K562 treated with DMSO at 1 percent for 4 hours (cell line): ENCODE data around the gene RAB25. TPM values are rescaled to one million over a fixed set of nuclear protein-coding genes. Genes with fewer than 3 reads are reported as not detected.

Experiments used
- total RNA-seq: library from RNA; unstranded; fragments of 300-600 nt; gene quantifications from 2 replicates; pipeline ENCODE4 v1.2.3, GENCODE V29; 2022; ENCODE audit not compliant: insufficient read depth

Gene RAB25
- 1.8 TPM in 1 of 2 replicates, not detected in the other for total RNA-seq

DNA sequence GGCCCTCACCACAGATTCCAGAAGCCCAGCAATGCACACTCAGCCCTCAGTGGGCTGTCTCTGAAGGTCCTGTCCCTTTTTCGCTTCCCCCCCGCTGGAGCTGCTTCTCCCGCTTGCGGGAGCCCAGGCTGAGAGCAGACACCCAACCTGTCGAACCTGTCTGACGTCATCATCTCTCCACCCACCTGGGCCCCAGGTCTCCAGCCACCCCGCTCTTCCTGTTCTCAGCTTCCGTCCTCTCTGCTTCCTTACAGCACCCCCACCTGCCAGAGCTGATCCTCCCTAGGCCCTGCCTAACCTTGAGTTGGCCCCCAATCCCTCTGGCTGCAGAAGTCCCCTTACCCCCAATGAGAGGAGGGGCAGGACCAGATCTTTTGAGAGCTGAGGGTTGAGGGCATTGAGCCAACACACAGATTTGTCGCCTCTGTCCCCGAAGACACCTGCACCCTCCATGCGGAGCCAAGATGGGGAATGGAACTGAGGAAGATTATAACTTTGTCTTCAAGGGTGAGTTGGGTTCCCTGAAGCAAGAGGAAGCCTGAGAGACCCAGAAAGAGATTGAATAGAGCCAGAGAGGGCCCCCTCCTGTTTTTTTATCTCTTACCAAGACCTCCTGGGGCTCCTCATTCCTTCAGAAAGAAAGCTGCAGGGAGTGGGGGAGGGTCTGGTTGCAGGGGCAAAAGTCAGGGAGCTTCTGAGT is at the start of gene RAB25:
Gene RAB25 (plus strand): TSS at position 224 of the 700 bp plus-strand sequence. CDS start 241 bp downstream, at position 465.

GRCh38 chr1:156020293-156021092 is 40.5 kb upstream of the RAB25 start, which contains the start of gene SSR2:
Gene SSR2 (minus strand): TSS chr1:156020951. CDS start chr1:156020167, 784 bp downstream.

DNA sequence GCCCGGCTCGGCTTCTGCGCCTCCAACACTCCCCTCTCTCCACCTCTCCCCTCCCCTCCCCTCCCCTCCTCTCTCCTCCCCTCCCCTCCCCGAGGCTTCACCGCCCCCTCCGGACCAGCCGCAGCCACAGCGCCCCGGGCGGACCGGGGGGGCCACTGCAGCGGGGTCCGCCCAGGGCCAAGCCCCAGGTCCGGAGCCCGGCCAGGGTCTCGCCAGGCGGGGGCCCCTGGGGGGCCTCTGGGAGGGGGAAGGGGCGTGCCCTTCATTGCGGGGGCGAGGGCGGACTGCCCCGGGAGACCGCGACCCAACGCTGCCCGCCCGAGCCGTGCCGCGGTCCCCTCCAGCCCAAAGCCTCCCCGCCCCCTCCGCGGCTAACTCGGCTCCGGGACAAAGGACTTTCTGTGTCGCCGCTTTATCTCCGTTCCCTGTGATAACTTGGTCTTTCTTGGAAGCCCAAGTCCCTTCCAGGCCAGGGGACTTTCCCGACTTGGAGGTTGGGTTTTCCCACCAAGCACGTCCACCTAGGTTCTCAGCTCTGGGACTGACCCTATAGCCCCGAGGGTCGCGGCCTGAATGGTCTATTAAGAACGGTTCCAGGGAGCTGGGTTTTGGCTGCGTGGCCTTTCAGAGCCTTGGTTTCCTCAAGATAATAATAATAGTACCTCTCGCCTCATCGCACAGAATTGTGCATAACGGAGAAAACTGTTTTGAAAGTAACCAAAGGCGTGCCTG is 7.0 kb upstream of the RAB25 start, which contains the start of gene UBQLN4:
Gene UBQLN4 (minus strand): TSS at position 31 of the 732 bp plus-strand sequence. CDS start 97 bp downstream, outside the sequence.

DNA sequence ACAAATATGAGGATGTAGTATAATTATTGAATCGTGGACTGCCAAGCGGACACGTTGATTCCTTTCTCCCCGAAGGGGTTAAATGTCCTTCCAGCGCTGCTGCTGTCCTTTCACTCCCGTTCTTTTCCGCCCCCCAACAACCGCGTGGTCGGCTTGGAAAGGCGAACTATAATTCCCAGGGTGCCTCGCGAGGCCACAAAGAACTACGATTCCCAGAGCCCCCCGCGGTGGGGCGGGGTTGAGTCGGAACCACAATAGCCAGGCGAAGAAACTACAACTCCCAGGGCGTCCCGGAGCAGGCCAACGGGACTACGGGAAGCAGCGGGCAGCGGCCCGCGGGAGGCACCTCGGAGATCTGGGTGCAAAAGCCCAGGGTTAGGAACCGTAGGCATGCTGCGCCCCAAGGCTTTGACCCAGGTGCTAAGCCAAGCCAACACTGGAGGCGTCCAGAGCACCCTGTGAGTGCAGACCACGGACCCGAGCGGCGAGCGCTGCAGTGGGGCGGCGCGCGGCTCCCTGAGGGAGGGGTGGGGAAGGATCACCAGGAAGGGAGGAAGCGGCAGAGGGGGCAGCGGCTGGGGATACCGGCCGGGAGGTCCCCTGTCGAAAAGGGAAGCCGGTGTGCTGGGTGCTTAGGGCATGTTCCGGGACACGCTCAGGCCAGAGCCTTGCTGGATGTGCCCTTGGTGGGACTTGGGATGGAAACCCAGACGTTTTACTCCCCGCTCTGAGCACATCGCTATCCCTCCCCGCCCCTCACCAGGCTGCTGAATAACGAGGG is 6.3 kb upstream of the RAB25 start, which contains the start of gene LAMTOR2:
Gene LAMTOR2 (plus strand): TSS at position 283 of the 781 bp plus-strand sequence. CDS start 108 bp downstream, at position 391.

DNA sequence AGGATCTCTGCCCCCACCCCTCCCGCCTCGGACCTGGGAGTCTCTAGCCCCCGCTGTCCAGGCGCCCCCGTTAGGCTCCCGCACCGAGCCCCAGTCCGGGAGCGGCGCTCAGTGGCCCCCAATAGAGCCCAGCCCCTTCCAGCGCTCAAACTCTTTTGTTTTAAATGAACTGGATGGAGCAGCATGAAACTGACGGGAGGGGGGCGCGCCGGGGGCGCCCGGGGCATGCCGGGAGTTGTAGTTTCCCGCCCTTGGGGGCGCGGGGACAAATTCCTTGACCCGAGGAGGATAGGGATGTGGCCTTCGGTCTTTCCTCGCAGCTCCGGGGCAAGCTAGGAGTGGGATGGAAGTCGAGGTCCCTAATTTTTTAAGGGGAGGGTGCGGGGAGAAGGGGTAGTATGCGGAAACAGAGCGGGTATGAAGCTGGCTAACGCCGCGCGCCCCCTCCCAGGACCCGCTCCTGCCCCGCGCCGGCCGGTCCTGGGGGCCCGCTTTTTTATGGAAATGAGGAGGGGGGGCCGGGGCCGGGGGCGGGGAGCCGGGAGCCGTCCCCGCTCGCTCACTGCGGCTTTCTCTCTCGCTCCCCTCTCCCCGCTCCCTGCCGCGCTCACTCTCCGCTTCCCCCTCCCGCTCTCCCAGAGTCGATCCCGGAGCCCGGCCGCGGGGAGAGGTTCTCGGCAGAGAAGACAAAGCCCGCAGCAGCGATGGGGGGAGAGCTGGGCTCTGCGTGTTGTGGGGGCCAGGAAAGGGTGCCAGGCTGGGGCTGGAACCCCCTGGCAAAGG is 21.5 kb downstream of the RAB25 start, which contains the start of gene MEX3A:
Gene MEX3A (minus strand): TSS at position 157 of the 783 bp plus-strand sequence. CDS start 467 bp downstream, outside the sequence.

DNA sequence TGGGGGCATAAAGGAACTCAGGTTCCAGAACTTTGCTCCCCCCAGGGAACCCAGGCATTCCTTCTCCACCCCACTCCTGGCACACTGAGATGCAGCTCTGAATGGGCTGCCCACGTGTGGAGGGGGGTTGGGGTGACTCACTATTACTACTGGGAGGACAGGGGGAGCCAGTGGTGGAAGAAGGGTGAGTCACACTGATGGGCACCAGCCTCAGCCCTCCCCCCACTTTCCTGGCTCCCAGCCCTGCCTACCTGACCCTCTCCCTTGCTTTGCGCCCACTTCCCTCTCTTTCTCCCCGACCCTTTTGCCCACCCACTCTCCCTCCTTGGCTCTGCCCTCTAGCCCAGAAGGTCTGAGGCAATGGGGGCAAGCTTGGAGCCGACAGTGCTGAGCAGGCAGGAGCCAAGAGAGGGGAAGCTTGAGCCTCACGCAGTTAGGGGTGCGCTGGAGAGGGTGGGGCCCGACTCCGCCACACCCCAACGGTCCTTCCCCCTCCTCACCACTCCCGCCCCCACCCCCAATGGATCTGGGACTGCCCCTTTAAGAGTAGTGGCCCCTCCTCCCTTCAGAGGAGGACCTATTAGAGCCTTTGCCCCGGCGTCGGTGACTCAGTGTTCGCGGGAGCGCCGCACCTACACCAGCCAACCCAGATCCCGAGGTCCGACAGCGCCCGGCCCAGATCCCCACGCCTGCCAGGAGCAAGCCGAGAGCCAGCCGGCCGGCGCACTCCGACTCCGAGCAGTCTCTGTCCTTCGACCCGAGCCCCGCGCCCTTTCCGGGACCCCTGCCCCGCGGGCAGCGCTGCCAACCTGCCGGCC is 53.4 kb downstream of the RAB25 start, which contains the start of gene LMNA:
Gene LMNA (plus strand): TSS at position 611 of the 818 bp plus-strand sequence. CDS start 208 bp downstream, outside the sequence.

Other genes starting within 250 kb of the RAB25 start
- gene GON4L, start 203.9 kb upstream of the RAB25 start, total RNA-seq: 15.2 and 17.5 TPM in 2 replicates
- gene SYT11, start 201.6 kb upstream of the RAB25 start, total RNA-seq: 0.52 and 0.73 TPM in 2 replicates
- 29.7 and 34.8 TPM in 2 replicates for gene RIT1, start 149.8 kb upstream of the RAB25 start, total RNA-seq
- gene KHDC4, start 126.7 kb upstream of the RAB25 start, total RNA-seq: 60.3 and 85.8 TPM in 2 replicates
- gene RXFP4, start 119.5 kb upstream of the RAB25 start, total RNA-seq: not detected in 2 replicates
- gene ARHGEF2, start 82.6 kb upstream of the RAB25 start, total RNA-seq: 104 and 108 TPM in 2 replicates
- 376 and 423 TPM in 2 replicates for gene SSR2, start 40.2 kb upstream of the RAB25 start, total RNA-seq
- 36.2 and 40.5 TPM in 2 replicates for gene UBQLN4, start 7.4 kb upstream of the RAB25 start, total RNA-seq
- 89.4 and 95.5 TPM in 2 replicates for gene LAMTOR2, start 6.4 kb upstream of the RAB25 start, total RNA-seq
- 5.1 and 6.5 TPM in 2 replicates for gene MEX3A, start 21.3 kb downstream of the RAB25 start, total RNA-seq
- gene LMNA, start 53.6 kb downstream of the RAB25 start, total RNA-seq: 328 and 359 TPM in 2 replicates
- gene SEMA4A, start 92.4 kb downstream of the RAB25 start, total RNA-seq: 0.45 and 0.68 TPM in 2 replicates
- gene SLC25A44, start 132.9 kb downstream of the RAB25 start, total RNA-seq: 16.0 and 26.8 TPM in 2 replicates
- 102 and 112 TPM in 2 replicates for gene PMF1, start 151.8 kb downstream of the RAB25 start, total RNA-seq
- gene BGLAP, start 181.0 kb downstream of the RAB25 start, total RNA-seq: not detected in 2 replicates
- gene PAQR6, start 186.9 kb downstream of the RAB25 start, total RNA-seq: 2.5 and 5.7 TPM in 2 replicates
- 45.9 and 65.7 TPM in 2 replicates for gene SMG5, start 221.7 kb downstream of the RAB25 start, total RNA-seq
- 4.9 and 11.9 TPM in 2 replicates for gene TMEM79, start 223.2 kb downstream of the RAB25 start, total RNA-seq
- gene GLMP, start 234.5 kb downstream of the RAB25 start, total RNA-seq: 30.9 and 33.6 TPM in 2 replicates
- not detected in 2 replicates for gene VHLL, start 238.1 kb downstream of the RAB25 start, total RNA-seq